HG03045 (cell line): Measurements from ENCODE around the gene OR51M1.
A peak's percentile ranks its signal among the peaks of the same experiment; 100 is the strongest.
"Not testable (repeated sequence)": the region's sequence is repeated elsewhere in the genome, so short reads cannot be mapped to it uniquely, and the experiment has no call there.

Experiments used
- ATAC-seq: cut with Tn5 transposase; IDR thresholded peaks from one replicate; pipeline ENCODE4 v1.9.1; 2021; ENCODE audit warnings: mild to moderate bottlenecking, moderate library complexity; ENCODE audit not compliant: unreplicated experiment

Gene OR51M1, protein sequence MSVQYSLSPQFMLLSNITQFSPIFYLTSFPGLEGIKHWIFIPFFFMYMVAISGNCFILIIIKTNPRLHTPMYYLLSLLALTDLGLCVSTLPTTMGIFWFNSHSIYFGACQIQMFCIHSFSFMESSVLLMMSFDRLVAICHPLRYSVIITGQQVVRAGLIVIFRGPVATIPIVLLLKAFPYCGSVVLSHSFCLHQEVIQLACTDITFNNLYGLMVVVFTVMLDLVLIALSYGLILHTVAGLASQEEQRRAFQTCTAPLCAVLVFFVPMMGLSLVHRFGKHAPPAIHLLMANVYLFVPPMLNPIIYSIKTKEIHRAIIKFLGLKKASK

DNA sequence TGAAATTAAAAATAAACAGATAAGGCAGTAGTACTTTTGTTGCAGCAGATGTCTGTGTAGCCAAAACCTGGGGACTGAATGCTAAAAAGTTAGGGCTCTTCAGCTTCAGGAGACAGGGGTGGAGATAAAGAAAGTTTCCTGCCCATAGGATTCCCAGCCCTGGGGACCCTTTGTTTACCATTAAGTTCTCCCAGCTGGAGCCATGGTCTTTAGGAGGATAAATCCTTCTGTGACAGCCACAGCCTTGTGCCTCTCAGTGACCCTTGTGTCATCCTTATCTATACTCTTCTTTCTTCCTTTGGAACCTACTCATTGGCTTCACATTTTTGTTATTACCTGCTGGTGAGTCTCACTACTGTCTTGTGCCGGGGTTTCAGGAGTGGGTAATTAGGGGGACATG, at the start of gene OR51M1:
TSS of gene OR51M1 (plus strand) at position 237 of the 400 bp plus-strand sequence. CDS start 5,587 bp downstream, outside the sequence.
- ATAC-seq: no peak

DNA sequence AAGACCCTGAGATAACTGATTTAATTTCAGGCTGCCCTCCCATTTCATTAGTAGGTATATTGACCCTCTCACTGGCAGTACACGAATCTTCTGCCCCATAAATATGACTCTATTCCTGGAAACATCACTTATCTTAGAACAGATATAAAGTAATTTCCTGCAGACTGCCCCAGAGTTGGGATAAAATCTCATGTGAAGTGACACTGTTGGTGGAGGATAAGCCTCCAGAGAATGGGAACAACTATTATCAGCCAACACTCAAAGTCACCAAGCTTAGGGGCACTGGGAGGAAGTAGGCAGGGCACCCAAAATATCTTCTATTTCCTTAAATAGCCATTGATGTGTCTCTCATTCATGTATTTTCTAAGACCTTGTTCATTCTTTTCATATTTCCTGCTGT, 48.4 kb upstream of the OR51M1 start:
- no peak for ATAC-seq

DNA sequence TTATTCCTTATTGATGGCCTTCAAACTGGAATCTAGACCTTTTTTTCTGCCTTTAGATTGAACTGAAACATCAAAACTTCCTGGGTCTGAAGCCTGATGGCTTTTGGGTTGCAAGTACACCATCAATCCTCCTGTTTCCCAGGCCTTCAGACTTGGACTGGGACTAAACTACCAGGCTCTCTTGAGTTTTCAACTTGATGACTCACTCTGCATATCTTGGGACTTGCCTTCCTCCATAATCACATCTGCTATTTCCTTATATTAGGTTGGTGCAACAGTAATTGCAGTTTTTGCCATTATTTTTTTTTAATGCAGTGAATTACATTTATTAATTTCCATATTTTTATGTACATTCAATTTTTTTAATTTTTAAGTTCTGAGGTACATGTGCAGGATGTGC, 47.3 kb upstream of the OR51M1 start:
- ATAC-seq: no peak

DNA sequence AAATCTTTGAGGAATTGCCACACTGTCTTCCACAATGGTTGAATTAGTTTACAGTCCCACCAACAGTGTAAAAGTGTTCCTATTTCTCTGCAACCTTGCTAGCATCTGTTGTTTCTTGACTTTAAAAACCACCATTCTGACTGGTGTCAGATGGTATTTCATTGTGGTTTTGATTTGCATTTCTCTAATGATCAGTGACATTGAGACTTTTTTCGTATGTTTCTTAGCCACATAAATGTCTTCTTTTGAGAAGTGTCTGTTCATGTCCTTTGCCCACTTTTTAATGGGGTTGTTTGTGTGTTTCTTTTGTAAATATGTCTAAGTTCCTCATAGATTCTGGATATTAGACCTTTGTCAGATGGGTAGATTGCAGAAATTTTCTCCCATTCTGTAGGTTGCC, 46.4 kb upstream of the OR51M1 start:
- ATAC-seq: not testable (repeated sequence)

DNA sequence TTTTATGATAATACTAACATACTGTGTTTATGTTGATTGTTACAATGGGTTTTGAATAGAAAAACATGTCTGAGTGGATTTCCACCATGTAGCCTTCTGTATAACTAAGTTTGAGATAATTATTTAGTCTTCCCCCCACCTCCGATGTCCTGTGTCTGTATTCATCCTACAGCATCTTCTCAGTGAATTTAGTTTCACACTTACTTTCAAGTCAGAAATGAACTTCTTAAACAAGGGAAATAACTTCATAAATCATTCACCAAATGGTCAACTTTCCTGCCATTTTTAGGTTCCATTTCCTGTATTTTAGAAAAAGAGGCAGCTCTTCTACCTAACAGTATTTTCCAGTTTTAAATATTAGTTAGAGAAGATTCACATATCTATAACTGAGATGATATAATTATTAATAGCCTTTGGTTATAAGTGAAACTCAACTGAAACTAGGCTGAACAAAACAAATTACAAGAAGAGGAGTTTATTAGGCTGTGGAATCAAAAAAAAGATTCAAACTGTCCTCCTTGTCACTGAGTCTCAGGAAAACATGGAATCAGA, 43.8 kb upstream of the OR51M1 start:
- no peak for ATAC-seq

DNA sequence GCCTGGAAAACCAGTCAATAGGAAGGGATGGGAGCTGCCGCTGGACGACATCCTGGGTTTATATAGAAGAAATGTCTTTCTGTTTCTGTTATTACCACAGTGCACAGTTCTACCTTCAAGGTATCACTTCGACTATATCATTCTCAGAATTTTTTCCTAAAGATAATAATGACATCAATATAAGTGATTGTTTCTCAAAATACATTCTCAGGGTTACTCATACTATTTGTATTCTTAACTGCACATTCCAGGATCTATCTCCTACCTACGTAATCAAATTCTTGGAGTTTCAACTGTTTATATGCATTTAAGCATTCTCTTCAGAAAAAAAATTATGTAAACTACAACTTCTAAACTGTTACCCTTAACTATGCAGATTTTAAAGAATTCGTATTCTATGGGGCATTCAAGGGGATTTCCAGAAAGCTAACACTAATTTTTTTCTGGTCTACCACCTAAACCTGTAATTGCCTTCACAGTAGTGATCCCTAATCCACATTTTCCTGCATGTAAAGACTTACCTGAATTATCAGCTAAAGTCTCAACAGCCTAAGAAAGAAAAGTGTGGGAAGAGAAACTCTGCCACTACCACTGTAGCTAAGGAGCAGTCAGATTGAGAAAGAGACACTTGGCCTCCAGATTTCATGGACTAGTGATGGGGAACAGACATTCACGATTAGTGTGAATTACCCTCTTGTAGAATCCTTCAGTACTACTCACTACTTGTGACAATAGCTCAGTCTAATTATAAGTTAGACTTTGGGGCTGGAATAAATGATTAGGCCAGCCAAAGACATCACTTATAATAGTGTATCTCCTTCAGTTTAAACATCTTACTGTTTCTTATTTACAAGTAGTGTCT, 39.9 kb upstream of the OR51M1 start, which contains the start of gene OR51B5:
TSS of gene OR51B5 (minus strand) at position 51 of the 862 bp plus-strand sequence. CDS start at position 51, 0 bp downstream.
- ATAC-seq: no peak

DNA sequence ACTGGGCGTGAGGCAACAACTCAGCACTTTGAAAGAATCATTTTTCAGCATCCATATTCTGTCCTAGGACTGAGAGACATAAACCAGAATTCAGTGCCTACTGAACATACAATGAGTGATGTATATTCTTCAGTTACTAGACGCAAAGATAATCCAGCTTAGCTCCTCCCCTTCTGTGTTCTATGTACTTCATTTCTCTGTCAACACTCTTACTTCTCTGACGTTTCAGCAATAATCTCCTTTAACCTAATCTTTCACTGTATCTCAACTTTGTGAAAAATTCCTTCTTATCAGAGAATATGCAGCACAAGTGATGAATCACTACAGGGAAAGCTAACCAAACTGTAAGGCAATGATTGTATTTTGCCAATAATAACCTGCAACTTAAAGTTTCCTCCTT, 37.8 kb upstream of the OR51M1 start:
- ATAC-seq: no peak

DNA sequence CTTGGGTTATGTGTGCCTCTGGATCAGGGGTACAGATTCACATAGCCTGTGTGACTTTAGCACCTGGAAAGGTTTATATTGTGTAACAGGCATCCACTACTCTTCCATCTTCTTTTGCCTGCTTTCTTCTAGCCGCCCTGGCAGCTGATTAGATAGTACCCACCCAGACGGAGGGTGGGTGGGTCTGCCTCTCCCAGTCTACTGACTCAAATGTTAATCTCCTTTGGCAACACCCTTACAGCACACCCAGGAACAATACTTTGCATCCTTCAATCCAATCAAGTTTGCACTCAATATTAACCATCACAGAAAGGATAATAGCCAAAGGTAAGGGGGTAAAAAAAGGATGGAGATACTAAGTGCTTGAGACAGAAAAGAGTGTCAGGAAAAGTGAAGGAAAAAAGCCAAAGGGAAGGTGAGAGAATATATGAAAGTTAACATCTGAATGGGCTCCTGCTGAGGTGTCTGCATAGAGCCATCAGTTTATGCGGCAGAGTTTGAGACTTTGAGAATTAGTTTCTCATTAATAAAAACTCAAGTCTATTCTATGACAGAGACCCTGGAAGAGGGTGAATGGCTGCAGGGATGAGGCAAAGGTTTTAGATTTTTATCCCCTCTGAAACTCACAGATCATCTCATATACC, 34.9 kb upstream of the OR51M1 start:
- no peak for ATAC-seq

DNA sequence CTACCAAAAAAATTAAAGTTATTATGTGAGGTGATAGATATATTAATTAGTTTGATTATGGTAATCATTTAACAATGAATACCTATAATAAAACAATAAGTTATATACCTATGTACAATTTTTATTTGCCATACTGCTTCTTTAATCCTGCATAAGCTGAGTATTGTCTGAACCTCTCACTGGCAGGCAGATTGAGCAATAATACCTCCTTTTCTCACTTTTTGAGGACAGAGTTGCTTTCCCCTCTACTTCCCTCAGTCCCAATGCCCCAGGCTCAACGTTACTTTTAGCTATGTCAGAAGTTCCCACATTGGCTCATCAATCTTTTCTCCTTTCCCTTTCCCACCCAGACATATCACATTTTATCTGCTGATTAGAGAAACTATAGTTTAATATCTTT, 34.1 kb upstream of the OR51M1 start:
- ATAC-seq: no peak

DNA sequence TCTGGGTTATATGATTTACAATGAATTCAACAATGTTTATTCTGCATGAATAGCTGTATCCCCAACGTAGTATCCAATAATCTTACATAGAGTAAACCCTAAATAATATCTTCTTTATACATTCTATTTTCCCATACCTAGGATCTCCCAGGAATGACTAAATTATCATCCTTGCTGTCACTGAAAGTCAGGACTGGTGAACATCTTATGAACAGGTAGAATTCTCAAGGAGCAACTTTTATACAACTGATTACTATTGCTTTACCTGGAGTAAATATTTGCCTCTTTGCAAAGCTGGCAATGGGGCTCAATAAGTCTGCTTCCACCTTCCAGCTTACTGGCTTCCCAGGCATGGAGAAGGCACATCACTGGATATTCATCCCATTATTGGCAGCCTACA, 32.4 kb upstream of the OR51M1 start, which contains the start of gene OR51B6:
TSS of gene OR51B6 (plus strand) at position 301 of the 400 bp plus-strand sequence. CDS start at position 301, 0 bp downstream.
- ATAC-seq: no peak

DNA sequence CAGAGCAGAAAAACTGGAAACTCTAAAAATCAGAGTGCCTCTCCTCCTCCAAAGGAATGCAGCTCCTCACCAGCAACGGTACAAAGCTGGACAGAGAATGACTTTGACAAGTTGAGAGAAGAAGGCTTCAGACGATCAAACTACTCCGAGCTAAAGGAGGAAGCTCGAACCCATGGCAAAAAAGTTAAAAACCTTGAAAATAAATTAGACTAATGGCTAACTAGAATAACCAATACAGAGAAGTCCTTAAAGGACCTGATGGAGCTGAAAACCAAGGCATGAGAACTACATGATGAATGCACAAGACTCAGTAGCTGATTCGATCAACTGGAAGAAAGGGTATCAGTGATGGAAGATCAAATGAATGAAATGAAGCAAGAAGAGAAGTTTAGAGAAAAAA, 27.6 kb upstream of the OR51M1 start:
- not testable (repeated sequence) for ATAC-seq

DNA sequence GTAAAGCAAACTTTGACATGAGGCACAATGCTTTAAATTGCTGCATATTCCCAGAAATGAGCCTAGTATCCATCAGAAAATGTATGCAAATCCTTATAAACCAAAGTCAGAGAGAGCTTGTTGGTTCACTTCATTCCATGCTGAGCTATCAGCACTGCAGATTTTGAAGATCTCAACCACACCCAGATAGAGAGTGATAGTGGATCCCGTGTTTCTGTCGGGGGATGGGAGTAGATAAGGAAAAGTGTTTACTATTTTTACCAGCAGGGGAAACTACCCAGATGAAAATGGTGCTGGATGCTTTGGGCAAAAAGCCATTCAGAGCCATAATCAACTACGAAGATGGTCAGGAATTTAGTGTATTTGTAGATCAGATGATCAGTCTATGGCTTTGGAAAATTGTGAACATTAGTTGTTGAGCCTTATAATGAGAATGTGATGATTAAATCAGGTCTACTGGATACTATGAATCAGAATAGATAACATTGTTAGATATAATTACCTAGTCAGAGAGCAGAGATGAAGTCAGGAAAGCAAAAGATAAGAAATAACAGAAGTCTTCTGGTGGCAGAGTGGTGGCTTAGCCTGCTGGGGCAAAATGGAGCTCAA, 21.5 kb upstream of the OR51M1 start:
- no peak for ATAC-seq

DNA sequence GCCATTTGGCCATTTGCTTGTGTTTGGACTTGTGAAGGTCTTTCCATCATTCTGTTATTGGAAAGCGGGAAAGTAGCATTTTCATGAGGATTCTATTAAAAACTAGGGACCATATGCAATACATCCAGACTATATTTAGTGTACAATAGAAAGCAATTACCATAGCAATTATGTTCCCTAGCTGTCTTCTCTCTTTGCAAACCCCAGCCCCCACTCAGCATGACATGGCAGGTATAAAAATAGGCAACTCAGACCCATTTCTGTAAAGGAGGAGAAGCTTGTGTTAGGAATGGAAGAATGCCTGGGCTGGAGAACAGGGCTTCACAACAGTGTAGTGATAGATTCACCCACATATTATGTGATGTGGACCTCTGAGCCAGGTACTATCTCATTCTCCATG, 19.9 kb upstream of the OR51M1 start:
- no peak for ATAC-seq

DNA sequence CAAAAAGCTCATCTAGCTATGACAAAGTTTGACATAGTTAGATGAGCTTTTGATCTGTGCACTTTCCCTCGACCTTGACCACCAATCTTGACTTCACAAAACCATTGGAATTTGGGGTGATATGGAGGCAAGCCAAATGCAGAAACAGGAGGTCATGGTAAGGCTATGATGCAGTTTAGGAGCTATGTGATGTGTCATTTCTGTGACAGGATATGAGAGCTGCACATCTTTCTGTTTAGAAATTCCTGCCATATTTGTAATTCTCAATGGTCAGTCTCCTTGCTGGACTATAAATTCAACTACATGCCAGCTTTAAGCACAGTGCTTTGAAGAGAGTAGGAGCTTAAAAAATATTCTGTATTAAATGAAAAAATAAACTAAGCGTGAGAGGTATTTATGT, 19.4 kb upstream of the OR51M1 start:
- ATAC-seq: no peak

DNA sequence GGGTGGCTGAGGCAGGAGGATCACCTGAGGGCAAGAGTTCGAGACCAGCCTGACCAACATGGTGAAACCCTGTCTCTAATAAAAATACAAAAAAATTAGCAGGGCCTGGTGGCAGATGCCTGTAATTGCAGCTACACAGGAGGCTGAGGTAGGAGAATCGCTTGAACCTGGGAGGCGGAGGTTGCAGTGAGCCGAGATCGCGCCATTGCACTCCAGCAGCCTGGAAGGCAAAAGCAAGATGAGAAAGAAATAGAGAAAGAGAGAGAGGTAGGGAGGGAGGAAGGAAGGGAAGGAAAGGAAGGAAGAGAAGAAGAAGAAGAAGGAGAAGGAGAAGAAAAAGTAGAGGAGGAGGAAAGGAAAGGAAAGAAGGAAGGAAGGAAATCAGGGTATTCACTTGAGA, 17.2 kb upstream of the OR51M1 start:
- ATAC-seq: not testable (repeated sequence)

DNA sequence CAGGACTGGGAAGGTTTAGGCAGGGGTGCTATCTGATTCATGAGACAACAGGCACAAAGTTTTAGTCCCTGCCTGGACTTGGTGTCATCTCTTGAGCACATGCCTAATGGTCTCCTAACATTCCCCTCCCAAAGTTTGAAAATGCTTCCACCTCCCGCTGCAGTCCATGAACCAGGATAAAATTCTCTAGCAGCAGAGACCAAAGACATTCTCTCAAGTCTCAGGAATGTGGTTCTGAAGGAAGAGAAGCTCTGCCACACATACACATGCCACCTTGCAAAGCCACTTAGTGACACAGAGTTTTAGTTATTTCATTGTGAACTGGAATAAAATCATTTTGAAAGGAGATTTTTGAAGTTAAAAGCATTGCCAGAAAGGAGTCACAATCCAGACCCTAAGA, 16.8 kb upstream of the OR51M1 start:
- no peak for ATAC-seq

DNA sequence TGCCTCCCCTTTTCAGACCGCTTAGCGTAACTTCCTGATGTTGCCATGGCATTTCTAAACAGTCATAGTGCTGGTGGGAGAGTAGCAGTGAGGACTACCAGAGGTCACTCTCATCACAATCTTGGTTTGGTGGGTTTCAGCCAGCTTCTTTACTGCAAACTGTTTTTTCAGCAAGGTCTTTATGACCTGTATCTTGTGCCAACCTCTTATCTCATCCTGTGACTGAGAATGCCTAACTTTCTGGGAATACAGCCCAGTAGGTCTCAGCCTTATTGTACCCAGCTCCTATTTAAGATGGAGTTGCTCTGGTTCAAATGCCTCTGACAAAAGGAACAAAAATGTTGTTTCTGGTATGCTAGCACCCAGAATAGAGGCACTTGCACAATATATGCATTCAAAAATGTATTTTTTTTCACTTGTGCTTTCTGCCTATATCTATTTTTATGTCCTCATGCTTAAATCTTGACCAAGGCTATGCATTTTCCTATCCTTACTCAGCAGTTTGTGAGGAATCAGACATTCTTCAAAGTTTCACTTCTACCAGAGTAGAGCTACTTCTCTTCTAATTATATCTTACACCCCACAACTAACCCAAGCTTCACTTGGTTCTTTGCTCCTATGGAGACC, 16.1 kb upstream of the OR51M1 start:
- no peak for ATAC-seq

DNA sequence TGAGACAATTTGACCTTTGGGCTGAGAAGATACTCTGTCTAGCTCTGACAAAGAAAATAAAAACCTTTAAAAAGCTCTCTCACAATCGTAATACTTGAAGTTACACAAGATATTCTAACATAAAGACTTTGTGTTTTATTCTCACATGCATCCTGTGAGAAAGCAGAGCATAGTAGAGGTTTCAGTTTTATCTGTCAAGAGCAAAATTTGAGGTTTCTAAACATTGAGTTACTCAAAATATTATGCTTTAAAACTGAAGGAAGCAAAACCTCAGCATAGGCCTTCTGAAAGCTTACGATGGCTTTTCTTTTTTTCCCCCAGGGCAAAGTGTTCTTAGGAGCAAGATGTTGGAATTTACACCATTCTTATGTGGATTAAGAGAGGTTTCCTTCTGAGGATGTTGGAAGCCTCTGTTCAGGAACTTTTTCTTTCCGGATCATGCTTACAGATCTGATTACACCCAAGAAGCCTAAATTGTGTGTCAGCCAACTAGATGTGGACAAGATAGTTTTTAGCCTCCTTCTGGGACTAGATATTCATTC, 15.0 kb upstream of the OR51M1 start:
- ATAC-seq: no peak

DNA sequence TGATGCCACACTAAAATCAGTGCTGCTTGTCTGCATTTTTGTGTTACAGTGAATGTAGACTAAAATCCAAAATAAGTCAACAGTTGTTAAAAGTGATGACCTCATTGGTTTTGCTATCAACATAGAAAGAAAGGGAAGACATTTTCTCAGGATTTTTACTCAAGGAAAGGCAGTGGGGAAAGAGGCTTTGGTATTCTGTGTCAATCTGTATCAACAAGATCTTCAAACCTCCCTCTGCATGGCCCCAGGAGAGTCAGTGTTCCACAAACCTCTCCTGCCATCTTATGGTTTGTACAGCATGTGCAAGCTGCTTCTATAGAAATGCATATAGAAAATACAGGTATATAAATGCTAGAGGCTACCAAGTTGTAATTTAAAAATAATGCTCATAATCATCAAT, 13.8 kb upstream of the OR51M1 start:
- ATAC-seq: no peak

DNA sequence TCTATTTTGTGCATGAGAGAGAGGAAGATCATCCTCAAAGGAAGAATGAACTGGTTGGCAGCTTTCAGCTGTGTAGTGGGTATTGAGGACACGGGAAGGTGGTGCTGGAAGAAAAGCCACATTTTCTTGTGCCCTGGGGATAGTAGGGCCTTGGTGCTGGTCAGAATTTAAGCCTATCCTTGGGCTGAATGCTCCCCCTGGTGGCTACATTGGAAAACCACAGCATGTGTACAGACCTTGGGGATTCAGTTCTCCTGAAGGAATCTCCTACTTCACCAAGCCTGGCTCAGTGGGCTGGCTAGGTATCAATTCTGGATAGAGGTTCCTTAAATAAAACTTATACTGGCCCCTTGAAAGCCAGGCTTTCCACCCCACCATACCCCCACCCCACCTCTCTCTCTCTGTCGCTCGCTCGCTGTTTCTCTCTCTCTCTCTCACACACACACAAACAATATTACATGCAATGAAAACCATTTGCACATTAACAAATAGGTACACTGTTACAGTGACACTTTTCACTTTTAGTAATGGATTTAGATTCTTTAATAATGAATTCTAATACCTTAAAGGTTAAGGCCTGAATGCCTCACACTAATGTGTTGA, 2.8 kb upstream of the OR51M1 start:
- ATAC-seq: peak; percentile 92
